Measurements from ENCODE around the gene TRAF2.

GRCh38 chr9:136856079-136856476 lies 30.2 kb upstream of the TRAF2 start:
- TF ChIP-seq EZH2 (IDR thresholded peaks at IDR 0.05; ENCODE audit: borderline replicate concordance, low read length) = no peak
- no peak for TF ChIP-seq CTCF (IDR thresholded peaks at IDR 0.05; ENCODE audit: low read length)
